Adrenal gland (tissue), 12 donors: ENCODE measurements around the gene FOXN3. TPM values are rescaled to one million over a fixed set of nuclear protein-coding genes. Genes with fewer than 3 reads are reported as not detected.
A peak's percentile ranks its signal among the peaks of the same experiment; 100 is the strongest.

Experiments used
- DNase-seq, 7 donors: peaks; one replicate each; pipeline ENCODE4 v3.0.0-alpha.2; 2019 to 2020
- H3K27ac ChIP-seq, 5 donors: fragments of 200-600 bp; sonication (generic) in 4 of 5; 1 replicate in 3 of 5; 2 replicates in 2 of 5; pipeline versions ENCODE4 v1.5.1 to v1.8.0; 2016 to 2020; ENCODE audit warnings: mild to moderate bottlenecking in 1 of 5
- H3K27me3 ChIP-seq: fragments of 200-600 bp; 2 replicates; pipeline ENCODE4 v1.8.0; 2021
- H3K36me3 ChIP-seq, 2 donors: fragments of 200-600 bp; replicated peaks in 1 of 2; 1 replicate in 1 of 2; 2 replicates in 1 of 2; pipeline versions ENCODE4 v1.5.1 to v1.8.0; 2018 to 2022
- H3K4me1 ChIP-seq, 2 donors: fragments of 200-600 bp; replicated peaks in 1 of 2; 1 replicate in 1 of 2; 2 replicates in 1 of 2; pipeline versions ENCODE4 v1.5.1 to v1.8.0; 2018 to 2021
- H3K4me3 ChIP-seq, 4 donors: fragments of 200-600 bp; sonication (generic) in 3 of 4; one replicate each; pipeline ENCODE4 v1.5.1; 2016 to 2018
- H3K9me3 ChIP-seq, 3 donors: fragments of 200-600 bp; sonication (generic) in 1 of 3; replicated peaks in 1 of 3; 1 replicate in 2 of 3; 2 replicates in 1 of 3; pipeline versions ENCODE4 v1.5.1 to v1.8.0; 2016 to 2021
- POLR2A ChIP-seq, 2 donors: fragments of 450-650 bp; IDR thresholded peaks; one replicate each; pipeline ENCODE4 v1.6.1; 2017; ENCODE audit warnings: antibody characterized with exemption in 2 of 2, mild to moderate bottlenecking in 2 of 2, moderate library complexity in 1 of 2
- whole genome bisulfite sequencing, 4 donors: extraction: QIAGEN DNeasy Blood & Tissue Kit in 2 of 4; methylation state at CpG; one replicate each; pipeline versions ENCODE4 v1.1.5 to v1.1.7; 2013 to 2017; 5-methylcytosine and 5-hydroxymethylcytosine counted together
- intact Hi-C, 2 donors: fragments of 100-400 bp; cut with DNase I; formaldehyde crosslinking; loops; one replicate each; pipeline versions ENCODE4 v1.14.1 to v1.15.0; 2022 to 2023
- polyA plus RNA-seq, 3 donors: library from polyadenylated mRNA; stranded (reverse); fragments of 200-250 nt in 2 of 3; fragments of 350-450 nt in 1 of 3; fragmentation: Illumina TruSeq in 1 of 3; extraction: RNeasy Lipid Tissue Mini Kit (QIAGEN cat#74804) in 1 of 3; gene quantifications; one replicate each; pipeline ENCODE4 v1.2.3, GENCODE V29; 2013 to 2014
- total RNA-seq, 9 donors: library from RNA; depleted of rRNA in 4 of 9; stranded (reverse); fragments of >200 nt in 4 of 9; fragments of 120-200 nt in 1 of 9; fragmentation: NEBNext Ultra II Directional in 1 of 9; extraction: Animal tissue kit (Norgen Biotek cat#: 25700) in 1 of 9; gene quantifications; one replicate each; pipeline versions ENCODE4 v1.1.0 to v1.2.4, GENCODE V29; 2013 to 2023
- TF ChIP-seq, protein P1 (sequence below), 6 experiments: fragments of 450-650 bp in 4 of 6; fragments of 200-600 bp in 2 of 6; sonication (generic) in 1 of 6; IDR thresholded peaks; 1 replicate in 5 of 6; 2 replicates in 1 of 6; pipeline versions ENCODE4 v1.5.1 to v1.8.0; 2016 to 2021; ENCODE audit warnings: antibody characterized with exemption in 6 of 6, mild to moderate bottlenecking in 2 of 6, moderate library complexity in 1 of 6
- donor health status: healthy with polysubstance abuse.
- donor health status: Bipolar disorder and iron deficiency.
- donor health status: DM: yes; HTN: yes; CAD: no.
- donor health status: DM: no; HTN: no; CAD: no.
- donor health status: DM: no; HTN: no; CAD: no.
- donor health status: DM: yes; HTN: yes; CAD: no.

FOXN3 gene
- total and polyA plus RNA-seq, 12 donors = 10.7 to 131 (median 96.8) TPM

DNA sequence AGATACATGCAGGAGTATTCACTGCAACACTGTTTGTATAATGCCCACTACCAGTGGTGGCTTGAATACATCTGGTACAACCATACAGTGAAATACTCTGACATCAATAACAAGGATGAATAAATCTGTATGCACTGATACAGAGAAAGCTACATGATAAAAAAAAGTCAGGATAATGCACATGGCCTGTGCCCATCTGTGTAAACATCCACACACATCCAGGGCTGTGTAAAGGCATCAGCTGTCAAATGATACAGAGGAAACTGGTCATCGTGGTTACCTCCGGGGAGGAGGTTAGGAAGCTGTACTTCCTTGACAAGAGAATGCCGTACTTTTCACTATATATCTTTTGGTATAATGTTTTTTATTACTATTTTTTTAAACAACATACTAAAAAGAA is 176.6 kb downstream of the FOXN3 start:
- intact Hi-C loops = no loop called here

DNA sequence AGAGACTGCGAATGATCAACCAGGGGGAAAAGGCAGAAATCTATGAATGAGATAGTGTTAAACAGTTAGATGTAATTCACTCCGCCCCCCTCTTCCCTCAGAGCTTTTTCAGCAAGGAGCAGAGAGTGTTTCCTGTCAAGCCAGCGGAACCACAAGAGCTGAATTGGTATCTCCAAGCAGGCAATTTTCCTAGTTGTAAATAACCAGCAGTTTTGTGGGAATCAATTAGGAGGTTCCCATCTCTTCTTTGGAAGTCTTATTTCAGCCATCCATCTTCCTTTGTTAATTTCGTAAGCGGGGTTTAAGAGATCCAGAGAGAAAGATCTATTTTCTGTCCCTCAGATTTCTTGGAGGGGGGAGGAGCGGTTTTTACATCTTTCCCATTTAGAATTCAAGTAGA is 178.0 kb downstream of the FOXN3 start:
- Histone ChIP-seq H3K4me1 (peaks cover 19 to 25% of the 10 kb centered on the region in 2 donors), H3K27ac (no peak overlapping the region), H3K4me3 (no peak overlapping the region), H3K27me3 (no peaks in the 10 kb centered on the region), H3K36me3 (no peaks in the 10 kb centered on the region), H3K9me3 (no peaks in the 10 kb centered on the region)
- intact Hi-C loops = loop anchor here in 1 of 2 donors (10.0 kb wide), 2 partner anchors 54 to 194 kb away; no protein-coding TSS in a partner anchor
- peak in 1 of 7 donors; percentile 24 for DNase-seq
- WGBS, 4 donors = 84 to 92% (median 88%) methylated on average over 6 of the region's 6 CpGs
- TF ChIP-seq POLR2A (IDR thresholded peaks at IDR 0.05) = no peak
- TF ChIP-seq, protein P1, sequence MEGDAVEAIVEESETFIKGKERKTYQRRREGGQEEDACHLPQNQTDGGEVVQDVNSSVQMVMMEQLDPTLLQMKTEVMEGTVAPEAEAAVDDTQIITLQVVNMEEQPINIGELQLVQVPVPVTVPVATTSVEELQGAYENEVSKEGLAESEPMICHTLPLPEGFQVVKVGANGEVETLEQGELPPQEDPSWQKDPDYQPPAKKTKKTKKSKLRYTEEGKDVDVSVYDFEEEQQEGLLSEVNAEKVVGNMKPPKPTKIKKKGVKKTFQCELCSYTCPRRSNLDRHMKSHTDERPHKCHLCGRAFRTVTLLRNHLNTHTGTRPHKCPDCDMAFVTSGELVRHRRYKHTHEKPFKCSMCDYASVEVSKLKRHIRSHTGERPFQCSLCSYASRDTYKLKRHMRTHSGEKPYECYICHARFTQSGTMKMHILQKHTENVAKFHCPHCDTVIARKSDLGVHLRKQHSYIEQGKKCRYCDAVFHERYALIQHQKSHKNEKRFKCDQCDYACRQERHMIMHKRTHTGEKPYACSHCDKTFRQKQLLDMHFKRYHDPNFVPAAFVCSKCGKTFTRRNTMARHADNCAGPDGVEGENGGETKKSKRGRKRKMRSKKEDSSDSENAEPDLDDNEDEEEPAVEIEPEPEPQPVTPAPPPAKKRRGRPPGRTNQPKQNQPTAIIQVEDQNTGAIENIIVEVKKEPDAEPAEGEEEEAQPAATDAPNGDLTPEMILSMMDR (IDR thresholded peaks at IDR 0.05) = no peak

More for the DNA sequence above, 176.6 kb downstream of the FOXN3 start:
- no peak overlapping the region for H3K4me3 ChIP-seq
- TF ChIP-seq POLR2A (IDR thresholded peaks at IDR 0.05) = no peak
- TF ChIP-seq, protein P1 (IDR thresholded peaks at IDR 0.05) = no peak
- no peak overlapping the region for H3K27ac ChIP-seq
- H3K36me3 ChIP-seq = no peaks in the 10 kb centered on the region
- 51 to 80% (median 74%) methylated on average over 3 of the region's 3 CpGs for WGBS, 4 donors
- H3K4me1 ChIP-seq = peaks cover 19 to 28% of the 10 kb centered on the region in 2 donors
- H3K27me3 ChIP-seq = no peaks in the 10 kb centered on the region
- peak in 1 of 7 donors; percentile 44 for DNase-seq
- no peaks in the 10 kb centered on the region for H3K9me3 ChIP-seq

DNA sequence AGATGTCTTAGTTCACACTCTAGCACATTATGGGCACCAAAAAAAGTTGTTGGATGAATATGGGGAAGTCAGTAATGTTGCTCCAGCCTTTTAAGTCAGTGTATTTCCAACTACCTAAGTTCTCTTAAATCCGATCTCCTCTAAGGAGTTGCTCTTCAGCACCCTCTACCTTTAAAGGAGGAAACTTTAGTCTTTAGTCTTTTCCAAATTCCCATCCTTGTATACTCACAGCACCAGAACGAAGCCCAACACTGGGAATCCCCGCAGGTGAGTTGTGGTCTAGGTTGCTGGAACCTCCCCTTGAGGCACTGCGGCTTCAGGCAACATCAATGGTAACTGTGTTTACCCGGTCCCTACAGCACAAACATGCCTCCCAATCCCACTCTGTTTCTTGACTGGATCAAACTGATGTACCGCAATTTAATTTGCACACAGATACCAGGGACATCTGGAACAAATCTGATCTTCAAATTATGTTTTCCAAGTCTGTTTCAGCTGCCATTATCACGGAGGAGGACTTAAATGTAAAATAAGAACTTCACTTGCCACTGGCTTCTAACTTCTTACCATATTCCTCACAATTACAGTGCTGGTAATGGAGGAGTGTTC is 179.0 kb downstream of the FOXN3 start:
- DNase-seq = peak in 1 of 7 donors; percentile 41
- H3K36me3 ChIP-seq = no peaks in the 10 kb centered on the region
- TF ChIP-seq, protein P1 (IDR thresholded peaks at IDR 0.05) = peak in 5 of 6 experiments; percentile 38 to 44 (median 43)
- no peak for TF ChIP-seq POLR2A (IDR thresholded peaks at IDR 0.05)
- no peak overlapping the region for H3K4me3 ChIP-seq
- intact Hi-C loops = loop anchor here in 1 of 2 donors (10.0 kb wide), 2 partner anchors 53 to 193 kb away; no protein-coding TSS in a partner anchor
- peak overlapping the region in 2 of 5 donors; percentile 2 to 11 for H3K27ac ChIP-seq
- H3K27me3 ChIP-seq = no peaks in the 10 kb centered on the region
- no peaks in the 10 kb centered on the region for H3K9me3 ChIP-seq
- 74 to 86% (median 78%) methylated on average over 7 of the region's 7 CpGs for WGBS, 4 donors
- H3K4me1 ChIP-seq = peaks cover 19 to 20% of the 10 kb centered on the region in 2 donors

DNA sequence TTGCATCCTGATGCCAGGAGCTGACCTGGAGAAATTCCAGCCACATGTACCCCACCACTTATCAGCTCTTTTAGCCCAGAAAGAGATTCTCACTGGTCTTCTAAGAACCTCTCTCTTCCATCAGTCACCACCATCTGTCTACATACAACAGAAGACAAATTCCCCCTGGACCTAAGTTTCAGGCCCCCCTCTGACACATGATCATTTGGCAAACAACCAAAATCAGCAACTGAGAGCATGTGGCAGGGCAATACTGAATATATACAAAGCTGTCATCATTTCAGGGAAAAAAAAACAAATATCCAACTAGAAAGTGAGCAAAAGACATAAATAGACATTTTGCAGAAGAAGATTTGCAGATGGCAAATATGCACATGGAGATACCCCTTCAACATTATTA is 180.2 kb downstream of the FOXN3 start:
- TF ChIP-seq POLR2A (IDR thresholded peaks at IDR 0.05) = no peak
- TF ChIP-seq, protein P1 (IDR thresholded peaks at IDR 0.05) = no peak

More for the DNA sequence above, 180.2 kb downstream of the FOXN3 start:
- no peaks in the 10 kb centered on the region for H3K9me3 ChIP-seq
- no peak overlapping the region for H3K27ac ChIP-seq
- no peak overlapping the region for H3K4me3 ChIP-seq
- H3K36me3 ChIP-seq = no peaks in the 10 kb centered on the region
- DNase-seq = no peak
- peaks cover 7 to 8% of the 10 kb centered on the region in 2 donors for H3K4me1 ChIP-seq
- intact Hi-C loops = loop anchor here in 1 of 2 donors (10.0 kb wide), 2 partner anchors 52 to 192 kb away; no protein-coding TSS in a partner anchor
- no peaks in the 10 kb centered on the region for H3K27me3 ChIP-seq
